Uterus (tissue), 2 donors: ENCODE results near the gene LPP.

ENCODE experiments used
- CTCF ChIP-seq, 4 experiments: fragments of 200-600 bp in 2 of 4; fragments of 450-650 bp in 2 of 4; sonication (generic) in 2 of 4; IDR thresholded peaks; one replicate each; pipeline ENCODE4 v1.5.1; 2016 to 2019; ENCODE audit warnings: antibody characterized with exemption in 4 of 4, mild to moderate bottlenecking in 2 of 4, moderate library complexity in 1 of 4
- POLR2A ChIP-seq, 2 donors: fragments of 450-650 bp; IDR thresholded peaks; one replicate each; pipeline ENCODE4 v1.6.1; 2016; ENCODE audit warnings: antibody characterized with exemption in 2 of 2, mild to moderate bottlenecking in 1 of 2, moderate library complexity in 1 of 2

DNA sequence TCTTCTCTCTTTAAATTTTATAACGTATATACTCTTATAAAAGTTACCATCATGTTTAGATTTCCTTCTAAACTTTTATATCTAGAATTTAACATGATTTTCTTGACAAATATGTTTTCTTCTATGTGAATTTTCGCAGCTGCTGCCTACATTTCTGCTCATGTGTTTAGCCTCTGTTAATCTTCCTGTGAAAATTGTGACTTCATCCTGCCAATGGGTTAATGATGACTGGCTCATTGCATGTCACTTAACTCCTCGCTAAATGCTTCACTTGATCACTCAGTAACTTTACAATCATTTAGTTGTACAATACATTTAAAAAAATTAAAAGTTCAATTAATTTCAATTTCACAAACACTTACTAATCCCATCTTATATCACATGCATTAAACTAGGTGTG, 178.1 kb downstream of the LPP start:
- TF ChIP-seq CTCF (IDR thresholded peaks at IDR 0.05) (no peak), POLR2A (IDR thresholded peaks at IDR 0.05) (no peak)
